ENCODE results near the gene RBPMS2.

The RBPMS2 gene

GRCh38 chr15:64763874-64764273 is 11.5 kb downstream of the RBPMS2 start:
- no peak overlapping the region for H3K9ac ChIP-seq (ENCODE audit: insufficient read length)
- no peak for TF ChIP-seq POLR2AphosphoS5 (IDR thresholded peaks at IDR 0.05; ENCODE audit: borderline replicate concordance, low read depth, low read length)
- no peak for TF ChIP-seq FOXP2 (optimal IDR thresholded peaks at IDR 0.05; ENCODE audit: control extremely low read depth, extremely low read length, insufficient read depth)
- TF ChIP-seq EZH2 (IDR thresholded peaks at IDR 0.05) = no peak
- no peak for DNase-seq (ENCODE audit: low read depth, low spot score)

GRCh38 chr15:64763462-64763861 is 11.9 kb downstream of the RBPMS2 start:
- no peak overlapping the region for H3K27ac ChIP-seq
- DNase-seq (ENCODE audit: low read depth, low spot score) = no peak
- no peak for TF ChIP-seq FOXP2 (optimal IDR thresholded peaks at IDR 0.05; ENCODE audit: control extremely low read depth, extremely low read length, insufficient read depth)
- no peak overlapping the region for H3K9ac ChIP-seq (ENCODE audit: insufficient read length)
- no peak overlapping the region for H3K4me3 ChIP-seq
- H3K36me3 ChIP-seq (ENCODE audit: insufficient read depth, low read length) = no peaks in the 10 kb centered on the region
- no peaks in the 10 kb centered on the region for H3K9me3 ChIP-seq (ENCODE audit: low read depth, low read length)

More at GRCh38 chr15:64763874-64764273, 11.5 kb downstream of the RBPMS2 start:
- Histone ChIP-seq H3K36me3 (ENCODE audit: insufficient read depth, low read length) (no peaks in the 10 kb centered on the region), H3K9me3 (ENCODE audit: low read depth, low read length) (no peaks in the 10 kb centered on the region), H3K27ac (no peak overlapping the region), H3K4me3 (no peak overlapping the region)

GRCh38 chr15:64763021-64763420 is 12.4 kb downstream of the RBPMS2 start:
- DNase-seq (ENCODE audit: low read depth, low spot score) = no peak
- TF ChIP-seq POLR2AphosphoS5 (IDR thresholded peaks at IDR 0.05; ENCODE audit: borderline replicate concordance, low read depth, low read length) = no peak
- TF ChIP-seq FOXP2 (optimal IDR thresholded peaks at IDR 0.05; ENCODE audit: control extremely low read depth, extremely low read length, insufficient read depth) = no peak
- TF ChIP-seq EZH2 (IDR thresholded peaks at IDR 0.05) = no peak

GRCh38 chr15:64762546-64762945 is 12.8 kb downstream of the RBPMS2 start:
- TF ChIP-seq FOXP2 (optimal IDR thresholded peaks at IDR 0.05; ENCODE audit: control extremely low read depth, extremely low read length, insufficient read depth) (no peak), POLR2AphosphoS5 (IDR thresholded peaks at IDR 0.05; ENCODE audit: borderline replicate concordance, low read depth, low read length) (no peak), EZH2 (IDR thresholded peaks at IDR 0.05) (no peak)
- Histone ChIP-seq H3K36me3 (ENCODE audit: insufficient read depth, low read length) (no peaks in the 10 kb centered on the region), H3K9me3 (ENCODE audit: low read depth, low read length) (no peaks in the 10 kb centered on the region), H3K4me3 (no peak overlapping the region), H3K9ac (ENCODE audit: insufficient read length) (no peak overlapping the region), H3K27ac (no peak overlapping the region)
- DNase-seq (ENCODE audit: low read depth, low spot score) = no peak

More at GRCh38 chr15:64763021-64763420, 12.4 kb downstream of the RBPMS2 start:
- no peaks in the 10 kb centered on the region for H3K9me3 ChIP-seq (ENCODE audit: low read depth, low read length)
- H3K9ac ChIP-seq (ENCODE audit: insufficient read length) = no peak overlapping the region
- H3K36me3 ChIP-seq (ENCODE audit: insufficient read depth, low read length) = no peaks in the 10 kb centered on the region
- H3K27ac ChIP-seq = no peak overlapping the region
- no peak overlapping the region for H3K4me3 ChIP-seq

GRCh38 chr15:64761156-64761555 is 14.2 kb downstream of the RBPMS2 start:
- H3K27ac ChIP-seq = no peak overlapping the region
- no peaks in the 10 kb centered on the region for H3K9me3 ChIP-seq (ENCODE audit: low read depth, low read length)
- TF ChIP-seq FOXP2 (optimal IDR thresholded peaks at IDR 0.05; ENCODE audit: control extremely low read depth, extremely low read length, insufficient read depth) = no peak
- TF ChIP-seq EZH2 (IDR thresholded peaks at IDR 0.05) = no peak
- no peak for TF ChIP-seq POLR2AphosphoS5 (IDR thresholded peaks at IDR 0.05; ENCODE audit: borderline replicate concordance, low read depth, low read length)
- no peak for DNase-seq (ENCODE audit: low read depth, low spot score)
- no peaks in the 10 kb centered on the region for H3K36me3 ChIP-seq (ENCODE audit: insufficient read depth, low read length)
- no peak overlapping the region for H3K9ac ChIP-seq (ENCODE audit: insufficient read length)
- H3K4me3 ChIP-seq = no peak overlapping the region

GRCh38 chr15:64760056-64760455 is 15.3 kb downstream of the RBPMS2 start:
- no peak for DNase-seq (ENCODE audit: low read depth, low spot score)
- H3K9me3 ChIP-seq (ENCODE audit: low read depth, low read length) = no peaks in the 10 kb centered on the region
- H3K36me3 ChIP-seq (ENCODE audit: insufficient read depth, low read length) = no peaks in the 10 kb centered on the region
- no peak overlapping the region for H3K9ac ChIP-seq (ENCODE audit: insufficient read length)
- no peak overlapping the region for H3K27ac ChIP-seq
- no peak overlapping the region for H3K4me3 ChIP-seq
- TF ChIP-seq POLR2AphosphoS5 (IDR thresholded peaks at IDR 0.05; ENCODE audit: borderline replicate concordance, low read depth, low read length) (no peak), FOXP2 (optimal IDR thresholded peaks at IDR 0.05; ENCODE audit: control extremely low read depth, extremely low read length, insufficient read depth) (no peak)

- H3K9me3 ChIP-seq (ENCODE audit: low read depth, low read length) = no peaks in the 10 kb centered on the region
- H3K4me3 ChIP-seq = no peak overlapping the region
- H3K36me3 ChIP-seq (ENCODE audit: insufficient read depth, low read length) = no peaks in the 10 kb centered on the region
- no peak overlapping the region for H3K27ac ChIP-seq
- H3K9ac ChIP-seq (ENCODE audit: insufficient read length) = no peak overlapping the region
- TF ChIP-seq EZH2 (IDR thresholded peaks at IDR 0.05) (no peak), FOXP2 (optimal IDR thresholded peaks at IDR 0.05; ENCODE audit: control extremely low read depth, extremely low read length, insufficient read depth) (no peak), POLR2AphosphoS5 (IDR thresholded peaks at IDR 0.05; ENCODE audit: borderline replicate concordance, low read depth, low read length) (no peak)
- no peak for DNase-seq (ENCODE audit: low read depth, low spot score)
Measured at GRCh38 chr15:64755427-64755940, 19.9 kb downstream of the RBPMS2 start.

GRCh38 chr15:64754663-64755426 is 20.5 kb downstream of the RBPMS2 start:
- H3K36me3 ChIP-seq (ENCODE audit: insufficient read depth, low read length) = no peaks in the 10 kb centered on the region
- no peak for TF ChIP-seq POLR2AphosphoS5 (IDR thresholded peaks at IDR 0.05; ENCODE audit: borderline replicate concordance, low read depth, low read length)
- TF ChIP-seq FOXP2 (optimal IDR thresholded peaks at IDR 0.05; ENCODE audit: control extremely low read depth, extremely low read length, insufficient read depth) = no peak
- TF ChIP-seq EZH2 (IDR thresholded peaks at IDR 0.05) = no peak
- no peak for DNase-seq (ENCODE audit: low read depth, low spot score)
- H3K9me3 ChIP-seq (ENCODE audit: low read depth, low read length) = no peaks in the 10 kb centered on the region
- no peak overlapping the region for H3K27ac ChIP-seq
- H3K9ac ChIP-seq (ENCODE audit: insufficient read length) = no peak overlapping the region
- no peak overlapping the region for H3K4me3 ChIP-seq
